OCI-LY1 (cell line): ENCODE data around the gene TRIM37.

ENCODE experiments used
- EZH2 ChIP-seq: fragments of 200-600 bp; sonication (generic), shearing (Covaris generic); IDR thresholded peaks from 2 replicates; pipeline ENCODE4 v1.8.0; 2017; ENCODE audit warnings: borderline replicate concordance, mixed run types, mild to moderate bottlenecking, antibody characterized with exemption, low read length, moderate library complexity, mixed read lengths
- TF ChIP-seq, protein P1 (sequence below): fragments of 200-600 bp; sonication (generic), shearing (Covaris generic); IDR thresholded peaks from 2 replicates; pipeline ENCODE4 v1.5.1; 2017; ENCODE audit warnings: mild to moderate bottlenecking, antibody characterized with exemption, low read length, moderate library complexity, mixed read lengths

- TF ChIP-seq, protein P1, sequence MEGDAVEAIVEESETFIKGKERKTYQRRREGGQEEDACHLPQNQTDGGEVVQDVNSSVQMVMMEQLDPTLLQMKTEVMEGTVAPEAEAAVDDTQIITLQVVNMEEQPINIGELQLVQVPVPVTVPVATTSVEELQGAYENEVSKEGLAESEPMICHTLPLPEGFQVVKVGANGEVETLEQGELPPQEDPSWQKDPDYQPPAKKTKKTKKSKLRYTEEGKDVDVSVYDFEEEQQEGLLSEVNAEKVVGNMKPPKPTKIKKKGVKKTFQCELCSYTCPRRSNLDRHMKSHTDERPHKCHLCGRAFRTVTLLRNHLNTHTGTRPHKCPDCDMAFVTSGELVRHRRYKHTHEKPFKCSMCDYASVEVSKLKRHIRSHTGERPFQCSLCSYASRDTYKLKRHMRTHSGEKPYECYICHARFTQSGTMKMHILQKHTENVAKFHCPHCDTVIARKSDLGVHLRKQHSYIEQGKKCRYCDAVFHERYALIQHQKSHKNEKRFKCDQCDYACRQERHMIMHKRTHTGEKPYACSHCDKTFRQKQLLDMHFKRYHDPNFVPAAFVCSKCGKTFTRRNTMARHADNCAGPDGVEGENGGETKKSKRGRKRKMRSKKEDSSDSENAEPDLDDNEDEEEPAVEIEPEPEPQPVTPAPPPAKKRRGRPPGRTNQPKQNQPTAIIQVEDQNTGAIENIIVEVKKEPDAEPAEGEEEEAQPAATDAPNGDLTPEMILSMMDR: no peak
- TF ChIP-seq EZH2: no peak
Measured at GRCh38 chr17:59056857-59057256, 49.8 kb downstream of the TRIM37 start.
